GM12878 (cell line): ENCODE results near the gene CHAF1A.

Experiments
- BHLHE40 ChIP-seq, 2 experiments: fragments of 450-650 bp in 1 of 2; IDR thresholded peaks; 2 replicates each; pipeline ENCODE4 v1.6.1; 2011 to 2017; ENCODE audit warnings: low read depth in 2 of 2, borderline replicate concordance in 1 of 2, improper control_type of control experiment in 1 of 2, low read length in 1 of 2, mild to moderate bottlenecking in 1 of 2
- CREM ChIP-seq: IDR thresholded peaks from 2 replicates; pipeline ENCODE4 v1.6.1; 2014; ENCODE audit warnings: antibody characterized with exemption, low read depth
- EP300 ChIP-seq, 2 experiments: fragments of 150-350 bp in 1 of 2; IDR thresholded peaks; 2 replicates each; pipeline ENCODE4 v1.6.1; 2011 to 2012; ENCODE audit warnings: low read depth in 2 of 2, low read length in 2 of 2, borderline replicate concordance in 1 of 2, improper control_type of control experiment in 1 of 2, inconsistent platforms in 1 of 2; ENCODE audit not compliant: control insufficient read depth in 1 of 2
- EZH2 ChIP-seq: IDR thresholded peaks from 2 replicates; pipeline ENCODE4 v1.6.1; 2012; ENCODE audit warnings: low read depth, mild to moderate bottlenecking, control low read depth, inconsistent platforms, low read length, borderline replicate concordance; ENCODE audit not compliant: control insufficient read depth
- FOXK2 ChIP-seq: fragments of 450-650 bp; IDR thresholded peaks from 2 replicates; pipeline ENCODE4 v1.6.1; 2017; ENCODE audit warnings: mild to moderate bottlenecking, moderate library complexity
- JUND ChIP-seq: IDR thresholded peaks from 2 replicates; pipeline ENCODE4 v1.6.1; 2012; ENCODE audit warnings: low read depth, mild to moderate bottlenecking, low read length, improper control_type of control experiment, moderate library complexity
- POLR2A ChIP-seq: IDR thresholded peaks from 2 replicates; pipeline ENCODE4 v1.6.1; 2011; ENCODE audit warnings: low read depth, mild to moderate bottlenecking, low read length
- RB1 ChIP-seq: fragments of 450-650 bp; formaldehyde crosslinking; IDR thresholded peaks from 2 replicates; pipeline ENCODE4 v1.6.1; 2017; ENCODE audit warnings: mild to moderate bottlenecking, borderline replicate concordance
- RBBP5 ChIP-seq: fragments of 200-600 bp; sonication (generic); conservative IDR thresholded peaks from 2 replicates; pipeline ENCODE4 v1.6.1; 2016
- ZZZ3 ChIP-seq: IDR thresholded peaks from 2 replicates; pipeline ENCODE4 v1.6.1; 2011; ENCODE audit warnings: low read depth; ENCODE audit not compliant: control insufficient read depth, insufficient read length
- TF ChIP-seq, protein P1 (sequence below): IDR thresholded peaks from 2 replicates; pipeline ENCODE4 v1.6.1; 2011; ENCODE audit warnings: borderline replicate concordance, low read depth, mild to moderate bottlenecking, moderate library complexity, low read length; ENCODE audit not compliant: insufficient read depth, poor library complexity, severe bottlenecking
- TF ChIP-seq, protein P2 (sequence below), 3 experiments: IDR thresholded peaks in 2 of 3; conservative IDR thresholded peaks in 1 of 3; 2 replicates each; pipeline ENCODE4 v1.5.1; 2011; ENCODE audit warnings: low read depth in 3 of 3, low read length in 3 of 3, mild to moderate bottlenecking in 3 of 3, control low read depth in 2 of 3, moderate library complexity in 2 of 3, inconsistent platforms in 1 of 3, mixed read lengths in 1 of 3; ENCODE audit not compliant: control insufficient read depth in 2 of 3, insufficient read depth in 1 of 3; ENCODE audit errors: extremely low read depth in 1 of 3

DNA sequence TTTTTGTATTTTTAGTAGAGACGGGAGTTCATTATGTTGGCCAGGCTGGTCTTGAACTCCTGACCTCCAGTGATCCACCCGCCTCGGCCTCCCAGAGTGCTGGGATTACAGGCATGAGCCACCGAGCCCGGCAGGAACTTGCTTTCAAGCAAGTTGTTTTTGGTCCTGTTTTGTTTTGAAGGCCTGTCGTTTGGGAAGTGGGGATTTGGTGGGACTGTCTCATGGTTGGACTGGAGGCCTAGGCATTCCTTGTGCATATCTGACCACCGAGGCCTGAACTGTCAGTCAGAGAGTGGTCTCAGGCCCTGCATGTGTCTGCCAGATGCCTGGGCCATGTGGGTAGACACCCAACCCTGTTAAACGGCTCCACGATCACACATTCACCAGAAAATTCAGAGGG lies 28.9 kb downstream of the CHAF1A start:
- TF ChIP-seq, protein P1, sequence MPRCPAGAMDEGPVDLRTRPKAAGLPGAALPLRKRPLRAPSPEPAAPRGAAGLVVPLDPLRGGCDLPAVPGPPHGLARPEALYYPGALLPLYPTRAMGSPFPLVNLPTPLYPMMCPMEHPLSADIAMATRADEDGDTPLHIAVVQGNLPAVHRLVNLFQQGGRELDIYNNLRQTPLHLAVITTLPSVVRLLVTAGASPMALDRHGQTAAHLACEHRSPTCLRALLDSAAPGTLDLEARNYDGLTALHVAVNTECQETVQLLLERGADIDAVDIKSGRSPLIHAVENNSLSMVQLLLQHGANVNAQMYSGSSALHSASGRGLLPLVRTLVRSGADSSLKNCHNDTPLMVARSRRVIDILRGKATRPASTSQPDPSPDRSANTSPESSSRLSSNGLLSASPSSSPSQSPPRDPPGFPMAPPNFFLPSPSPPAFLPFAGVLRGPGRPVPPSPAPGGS = no peak
- TF ChIP-seq, protein P2, sequence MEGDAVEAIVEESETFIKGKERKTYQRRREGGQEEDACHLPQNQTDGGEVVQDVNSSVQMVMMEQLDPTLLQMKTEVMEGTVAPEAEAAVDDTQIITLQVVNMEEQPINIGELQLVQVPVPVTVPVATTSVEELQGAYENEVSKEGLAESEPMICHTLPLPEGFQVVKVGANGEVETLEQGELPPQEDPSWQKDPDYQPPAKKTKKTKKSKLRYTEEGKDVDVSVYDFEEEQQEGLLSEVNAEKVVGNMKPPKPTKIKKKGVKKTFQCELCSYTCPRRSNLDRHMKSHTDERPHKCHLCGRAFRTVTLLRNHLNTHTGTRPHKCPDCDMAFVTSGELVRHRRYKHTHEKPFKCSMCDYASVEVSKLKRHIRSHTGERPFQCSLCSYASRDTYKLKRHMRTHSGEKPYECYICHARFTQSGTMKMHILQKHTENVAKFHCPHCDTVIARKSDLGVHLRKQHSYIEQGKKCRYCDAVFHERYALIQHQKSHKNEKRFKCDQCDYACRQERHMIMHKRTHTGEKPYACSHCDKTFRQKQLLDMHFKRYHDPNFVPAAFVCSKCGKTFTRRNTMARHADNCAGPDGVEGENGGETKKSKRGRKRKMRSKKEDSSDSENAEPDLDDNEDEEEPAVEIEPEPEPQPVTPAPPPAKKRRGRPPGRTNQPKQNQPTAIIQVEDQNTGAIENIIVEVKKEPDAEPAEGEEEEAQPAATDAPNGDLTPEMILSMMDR (IDR thresholded peaks at IDR 0.05 in 2 of 3, conservative IDR thresholded peaks at IDR 0.05 in 1 of 3; ENCODE audit: control insufficient read depth in 2 of 3, extremely low read depth in 1 of 3, insufficient read depth in 1 of 3, low read depth in 3 of 3, low read length in 3 of 3) = no peak
- no peak for TF ChIP-seq FOXK2
- TF ChIP-seq CREM = no peak
- TF ChIP-seq POLR2A = peak; percentile 12; the same call in 1 of the 2 replicates
- no peak for TF ChIP-seq EP300 (IDR thresholded peaks at IDR 0.05; ENCODE audit: borderline replicate concordance in 1 of 2, control insufficient read depth in 1 of 2, low read depth in 2 of 2, low read length in 2 of 2)
- no peak for TF ChIP-seq BHLHE40 (IDR thresholded peaks at IDR 0.05; ENCODE audit: borderline replicate concordance in 1 of 2, low read depth in 2 of 2, low read length in 1 of 2)
- no peak for TF ChIP-seq ZZZ3
- no peak for TF ChIP-seq RB1
- TF ChIP-seq JUND = no peak
- no peak for TF ChIP-seq EZH2
- TF ChIP-seq RBBP5 = no peak
